ENCODE data around the gene UGT2A1.
"Not testable (repeated sequence)": the region's sequence is repeated elsewhere in the genome, so short reads cannot be mapped to it uniquely, and the experiment has no call there.

The UGT2A1 gene
- 0 reads per million in 4 experiments for total RNA-seq

DNA sequence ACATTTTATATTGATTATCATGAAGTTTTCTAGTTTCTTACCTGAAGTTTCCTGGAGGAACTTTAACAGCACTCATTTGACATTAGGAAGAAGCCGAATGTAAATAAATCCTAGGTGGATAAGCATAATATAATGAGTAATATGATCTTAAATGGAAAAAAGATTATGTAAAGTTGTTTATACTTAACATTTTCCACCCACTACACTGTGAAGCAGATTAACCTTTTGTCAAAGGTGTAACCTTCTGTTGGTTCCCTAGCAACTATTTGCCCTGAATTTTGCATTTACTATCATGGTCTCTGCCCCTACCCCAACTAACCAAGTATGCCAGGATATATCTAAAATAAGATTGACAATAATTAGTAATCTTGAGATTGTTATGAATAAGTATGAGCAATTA, at the start of gene UGT2A1:
Gene UGT2A1 (minus strand): TSS at position 101 of the 400 bp plus-strand sequence. CDS start 5,603 bp downstream, outside the sequence.
- DNase-seq = no peak

DNA sequence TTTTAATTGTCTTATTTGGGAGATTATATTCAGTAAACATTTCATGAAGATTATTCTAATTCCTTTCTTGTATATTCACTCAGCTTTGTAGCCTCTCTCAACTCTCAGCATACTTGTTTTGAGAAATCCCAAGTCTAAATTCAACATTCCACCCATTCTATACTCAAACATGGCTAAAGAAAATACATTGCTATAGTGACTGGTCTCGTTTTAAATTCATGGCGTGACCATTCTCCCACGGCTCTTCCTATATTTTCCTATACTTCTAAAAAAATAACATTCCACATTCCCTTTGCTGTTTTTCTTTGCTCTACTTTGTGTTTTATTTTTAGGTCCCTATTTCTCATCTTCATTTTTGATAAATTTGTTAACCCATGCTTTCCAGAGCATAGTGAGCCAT, 49.2 kb upstream of the UGT2A1 start:
- no peak for DNase-seq

DNA sequence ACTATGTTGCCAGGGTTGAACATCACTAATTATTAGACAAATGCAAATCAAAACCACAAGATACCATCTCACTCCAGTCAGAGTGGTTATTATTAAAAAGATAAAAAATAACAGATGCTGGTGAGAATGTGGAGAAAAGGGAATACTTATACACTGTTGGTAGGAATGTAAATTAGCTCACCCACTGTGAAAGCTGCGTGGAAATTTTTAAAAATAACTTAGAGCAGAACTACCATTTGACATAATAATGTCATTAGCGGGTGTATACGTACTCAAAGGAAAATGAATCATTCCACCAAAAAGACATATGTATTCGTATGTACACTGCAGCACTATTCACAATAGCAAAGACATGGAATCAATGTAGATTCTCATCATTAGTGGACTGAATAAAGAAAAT, 48.6 kb upstream of the UGT2A1 start:
- DNase-seq = no peak

DNA sequence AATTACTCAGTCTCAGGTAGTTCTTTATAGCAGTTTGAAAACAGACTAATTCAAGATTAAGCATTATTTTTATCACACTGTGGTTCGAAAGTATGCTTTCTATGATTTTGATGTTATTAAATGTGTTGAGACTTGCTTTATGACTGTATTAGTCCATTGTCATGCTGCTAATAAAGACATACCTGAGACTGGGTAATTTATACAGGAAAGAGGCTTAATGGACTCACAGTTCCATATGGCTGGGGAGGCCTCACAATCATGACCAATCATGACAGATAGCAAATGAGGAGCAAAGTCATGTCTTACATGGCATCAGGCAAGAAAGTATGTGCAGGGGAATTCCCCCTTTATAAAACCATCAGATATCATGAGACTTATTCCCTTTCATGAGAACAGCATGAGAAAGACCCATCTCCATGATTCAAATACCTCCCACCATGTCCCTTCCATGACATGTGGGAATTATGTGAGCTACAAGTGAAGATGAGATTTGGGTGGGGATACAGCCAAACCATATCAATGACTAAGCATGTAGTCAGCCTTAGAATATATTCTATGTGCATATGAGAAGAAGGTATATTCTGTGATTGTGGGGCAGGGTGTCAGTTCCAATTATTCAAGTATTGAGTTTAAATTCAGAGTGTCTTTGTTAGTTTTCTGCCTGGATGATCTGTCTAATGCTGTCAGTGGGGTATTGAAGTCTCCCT, 44.6 kb upstream of the UGT2A1 start:
- DNase-seq = no peak

DNA sequence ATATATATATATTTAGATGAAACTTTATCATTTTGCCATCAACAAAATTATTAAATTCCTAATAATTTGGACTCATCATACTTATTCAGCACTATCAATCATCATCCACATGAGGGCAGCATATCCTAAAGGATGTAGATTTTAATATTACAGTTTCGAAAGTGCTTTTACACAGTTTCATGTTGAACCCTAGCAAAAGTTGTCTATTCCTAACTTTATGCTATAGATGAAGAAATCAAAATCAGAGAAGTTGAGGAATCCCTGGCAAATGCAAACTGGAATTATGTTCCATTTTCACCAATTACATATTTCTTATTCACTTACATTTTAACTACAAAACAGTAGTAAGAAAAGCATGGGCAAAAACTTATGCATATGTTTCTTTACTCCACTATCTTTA, 36.6 kb upstream of the UGT2A1 start:
- DNase-seq = no peak

DNA sequence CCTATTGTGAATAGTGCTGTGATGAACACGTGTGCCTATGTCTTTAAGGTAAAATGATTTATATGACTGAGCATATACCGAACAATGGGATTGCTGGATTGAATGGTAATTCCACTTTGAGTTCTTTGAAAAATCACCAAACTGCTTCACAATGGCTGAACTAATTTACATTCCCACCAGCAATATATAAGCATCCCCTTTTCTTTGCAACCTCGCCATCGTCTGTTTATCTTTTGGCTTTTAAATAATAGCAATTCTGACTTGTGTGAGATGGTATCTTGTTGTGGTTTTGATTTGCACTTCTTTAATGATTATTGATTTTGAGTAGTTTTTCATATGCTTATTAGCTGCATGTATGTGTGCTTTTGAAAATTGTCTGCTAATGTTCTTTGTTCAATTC, 31.8 kb upstream of the UGT2A1 start:
- DNase-seq = no peak

DNA sequence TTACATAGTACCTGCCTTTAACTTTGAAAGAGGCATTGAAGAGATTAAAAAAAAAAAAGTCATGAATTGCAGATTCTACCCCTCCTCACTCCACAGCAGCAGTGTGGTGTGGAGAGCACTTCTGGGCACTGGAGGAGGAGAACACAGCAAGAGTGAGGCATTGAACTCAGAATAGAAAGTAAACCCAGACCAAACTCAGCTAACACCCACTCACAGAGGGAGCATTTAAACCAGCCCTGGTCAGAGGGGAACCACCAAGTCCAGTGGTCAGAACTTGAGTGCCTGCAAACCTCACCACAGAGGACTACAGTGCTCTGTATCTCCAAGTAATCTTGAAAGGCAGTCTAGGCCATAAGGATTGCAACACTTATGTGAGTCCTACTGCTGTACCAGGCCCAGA, 15.6 kb upstream of the UGT2A1 start:
- no peak for DNase-seq

DNA sequence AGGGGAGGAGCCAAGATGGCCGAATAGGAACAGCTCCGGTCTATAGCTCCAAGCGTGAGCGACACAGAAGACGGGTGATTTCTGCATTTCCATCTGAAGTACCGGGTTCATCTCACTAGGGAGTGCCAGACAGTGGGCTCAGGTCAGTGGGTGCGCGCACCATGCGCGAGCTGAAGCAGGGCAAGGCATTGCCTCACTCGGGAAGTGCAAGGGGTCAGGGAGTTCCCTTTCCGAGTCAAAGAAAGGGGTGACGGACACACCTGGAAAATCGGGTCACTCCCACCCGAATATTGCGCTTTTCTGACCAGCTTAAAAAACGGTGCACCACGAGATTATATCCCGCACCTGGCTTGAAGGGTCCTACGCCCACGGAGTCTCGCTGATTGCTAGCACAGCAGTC, 11.0 kb upstream of the UGT2A1 start:
- not testable (repeated sequence) for DNase-seq

DNA sequence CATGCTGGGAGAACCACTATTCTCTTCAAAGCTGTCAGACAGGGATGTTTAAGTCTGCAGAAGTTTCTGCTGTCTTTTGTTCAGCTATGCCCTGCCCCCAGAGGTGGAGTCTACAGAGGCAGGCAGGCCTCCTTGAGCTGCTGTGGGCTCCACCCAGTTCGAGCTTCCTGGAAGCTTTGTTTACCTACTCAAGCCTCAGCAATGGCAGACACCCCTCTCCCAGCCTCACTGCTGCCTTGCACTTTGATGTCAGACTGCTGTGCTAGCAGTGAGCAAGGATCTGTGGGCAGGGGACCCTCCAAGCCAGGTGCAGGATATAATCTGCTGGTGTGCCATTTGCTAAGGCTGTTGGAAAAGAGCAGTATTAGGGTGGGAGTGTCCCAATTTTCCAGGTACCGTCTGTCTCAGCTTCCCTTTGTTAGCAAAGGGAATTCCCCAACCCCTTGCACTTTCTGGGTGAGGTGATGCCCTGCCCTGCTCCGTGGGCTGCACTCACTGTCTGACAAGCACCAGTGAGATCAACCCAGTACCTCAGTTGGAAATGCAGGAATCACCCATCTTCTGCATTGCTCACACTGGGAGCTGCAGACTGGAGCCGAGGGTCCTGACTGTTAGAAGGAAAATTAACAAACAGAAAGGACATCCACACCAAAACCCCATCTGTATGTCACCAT, 8.2 kb upstream of the UGT2A1 start:
- not testable (repeated sequence) for DNase-seq

DNA sequence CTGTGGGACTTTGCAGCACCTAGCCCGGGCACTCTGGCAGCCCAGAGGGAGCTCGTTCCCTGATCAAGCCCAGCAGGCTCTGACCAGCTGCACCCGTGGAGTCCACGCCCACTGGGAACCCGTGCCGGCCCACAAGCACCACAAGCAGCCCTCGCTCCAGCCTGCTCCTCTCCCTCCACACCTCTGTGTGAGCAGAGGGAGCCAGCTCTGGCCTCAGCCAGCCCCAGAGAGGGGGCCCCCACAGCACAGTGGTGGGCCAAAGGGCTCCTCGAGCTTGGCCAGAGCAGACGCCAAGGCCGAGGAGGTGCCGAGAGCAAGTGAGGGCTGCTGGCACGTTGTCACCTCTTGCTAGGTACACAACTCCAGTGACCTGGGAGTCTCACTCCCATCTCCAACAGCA, 5.1 kb upstream of the UGT2A1 start:
- no peak for DNase-seq

DNA sequence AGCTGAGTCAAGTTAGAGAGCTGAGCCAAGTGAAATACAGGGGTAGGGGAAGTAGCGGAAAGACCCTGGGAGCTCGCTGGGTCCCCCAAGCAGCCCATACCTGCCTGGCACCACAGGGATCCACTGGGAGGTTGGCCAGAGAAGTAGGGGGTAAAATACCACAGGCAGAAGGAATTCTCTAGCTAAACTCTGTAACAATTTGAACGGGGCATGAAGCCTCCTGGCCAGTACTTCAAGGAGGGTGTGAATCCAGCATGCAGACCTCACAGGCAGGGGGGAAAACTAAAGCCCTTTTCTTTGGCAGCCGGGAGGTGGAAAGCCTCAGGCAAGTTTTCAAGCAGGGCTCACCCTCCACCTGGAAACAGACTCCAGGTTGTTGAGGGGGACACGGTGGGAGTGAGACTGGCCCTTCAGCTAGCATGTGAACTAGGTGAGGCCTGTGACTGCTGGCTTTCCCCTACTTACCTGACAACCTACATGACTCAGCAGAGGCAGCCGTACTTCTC, 3.7 kb upstream of the UGT2A1 start:
- DNase-seq = no peak

DNA sequence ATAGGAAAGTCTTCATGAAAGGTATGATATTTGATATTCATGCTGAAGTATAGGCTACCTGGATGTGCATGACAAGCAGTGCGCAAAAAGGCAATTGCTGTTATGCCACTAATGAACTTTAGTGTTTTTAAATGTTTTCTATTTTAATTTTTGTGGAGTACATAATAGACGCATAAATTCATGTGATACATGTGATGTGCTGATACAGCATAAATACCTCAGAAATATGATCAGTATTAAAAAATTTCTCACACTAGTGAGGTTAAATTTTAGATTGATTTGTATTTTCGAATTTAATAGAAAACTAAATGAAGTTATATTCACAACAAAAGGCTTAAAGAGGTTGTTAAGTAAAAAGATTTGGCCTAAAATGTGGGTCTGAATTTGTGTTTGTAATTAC, 2.2 kb downstream of the UGT2A1 start:
- no peak for DNase-seq

DNA sequence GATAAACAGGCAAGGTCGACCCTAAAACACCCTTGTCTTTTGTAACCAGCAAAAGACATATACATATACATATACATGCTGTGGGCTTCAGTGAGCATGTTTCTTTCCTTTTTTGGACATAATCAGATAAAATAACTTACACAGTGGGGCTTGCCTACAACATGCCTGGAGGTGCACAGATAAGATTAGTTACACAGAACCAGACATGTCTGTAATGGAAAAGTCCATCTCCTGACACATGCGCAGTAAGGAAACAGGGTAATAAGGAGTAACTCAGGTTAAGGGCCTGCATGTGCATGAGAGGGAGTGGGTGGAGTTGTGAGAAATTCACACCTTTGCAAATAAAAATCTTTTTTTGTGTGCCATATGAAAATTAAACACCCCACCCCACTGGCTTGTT, 3.4 kb downstream of the UGT2A1 start:
- no peak for DNase-seq

DNA sequence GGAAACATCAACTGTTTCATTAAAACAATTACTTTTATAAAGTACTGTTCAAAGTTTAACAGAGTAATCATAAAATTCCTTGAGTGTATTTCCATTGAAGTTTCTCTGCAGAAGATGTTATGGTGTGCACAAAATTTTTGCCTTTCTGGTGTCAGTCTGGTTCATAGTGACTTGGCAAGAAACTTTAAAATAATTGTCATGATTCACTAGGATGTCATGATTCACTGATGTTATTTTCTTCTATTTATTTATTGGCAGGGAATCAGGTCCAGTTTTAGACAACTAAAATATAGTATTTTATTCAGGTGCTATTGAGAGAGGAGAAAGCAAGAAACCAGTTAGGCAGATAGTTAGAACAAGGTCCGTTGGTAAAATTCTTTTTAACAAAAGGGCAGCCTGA, 3.8 kb downstream of the UGT2A1 start:
- no peak for DNase-seq

DNA sequence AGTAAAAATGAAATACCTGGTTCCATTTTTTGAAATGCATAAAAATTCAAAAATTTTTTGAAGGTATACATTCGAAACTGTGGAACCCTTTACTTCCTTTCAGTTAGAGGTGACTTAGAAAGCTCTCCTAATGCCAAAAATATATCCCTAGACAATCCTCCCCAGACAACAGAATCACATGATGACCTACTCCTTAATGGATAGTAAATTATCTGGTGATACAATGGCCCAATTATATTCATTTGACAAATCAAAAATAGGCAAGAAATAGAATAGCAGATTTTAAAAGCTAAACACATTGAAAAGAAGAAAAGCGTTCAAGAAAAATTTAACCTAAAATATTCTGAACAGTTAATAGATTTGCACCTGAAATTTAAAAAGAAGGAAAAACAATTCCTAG, 10.1 kb downstream of the UGT2A1 start:
- no peak for DNase-seq

DNA sequence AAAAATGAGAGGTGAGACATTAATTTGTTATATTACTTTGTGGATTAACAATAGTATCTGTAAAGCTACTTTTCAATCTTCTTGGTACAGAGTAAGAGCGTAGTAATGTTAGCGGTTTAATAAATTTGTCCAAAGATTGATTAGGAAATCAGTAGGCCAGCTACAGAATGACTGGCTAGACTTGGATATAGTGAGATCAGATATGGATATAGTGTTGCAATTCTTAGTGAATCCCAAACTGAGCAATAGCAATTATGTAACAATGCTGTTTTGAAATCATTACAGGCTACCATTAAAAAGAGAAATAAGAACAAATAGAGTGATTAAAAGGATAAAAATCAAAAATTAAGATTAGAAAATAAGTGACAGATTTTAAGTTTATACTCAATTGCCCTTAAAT, 12.8 kb downstream of the UGT2A1 start:
- no peak for DNase-seq

DNA sequence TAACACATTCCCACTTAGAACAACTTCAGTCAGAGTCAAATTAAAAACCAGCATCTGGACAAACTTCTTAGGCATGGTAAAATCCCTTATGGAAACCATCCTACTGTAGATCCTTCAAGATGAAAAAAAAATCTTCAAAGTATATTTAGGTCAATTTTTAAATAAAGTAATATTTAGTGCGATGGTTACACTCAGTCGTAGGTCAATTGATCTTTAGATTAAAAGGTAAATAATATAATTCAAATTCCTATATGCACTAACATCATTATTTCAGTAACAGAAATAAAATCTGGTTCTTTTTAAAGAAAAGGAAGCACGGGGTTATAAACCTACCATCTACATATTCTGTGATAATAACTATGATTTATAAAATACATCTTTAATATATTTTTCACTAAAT, 13.5 kb downstream of the UGT2A1 start, which contains the start of gene UGT2A2:
Gene UGT2A2 (minus strand): TSS at position 101 of the 400 bp plus-strand sequence. CDS start 2 bp downstream, at position 99.
- no peak for DNase-seq

DNA sequence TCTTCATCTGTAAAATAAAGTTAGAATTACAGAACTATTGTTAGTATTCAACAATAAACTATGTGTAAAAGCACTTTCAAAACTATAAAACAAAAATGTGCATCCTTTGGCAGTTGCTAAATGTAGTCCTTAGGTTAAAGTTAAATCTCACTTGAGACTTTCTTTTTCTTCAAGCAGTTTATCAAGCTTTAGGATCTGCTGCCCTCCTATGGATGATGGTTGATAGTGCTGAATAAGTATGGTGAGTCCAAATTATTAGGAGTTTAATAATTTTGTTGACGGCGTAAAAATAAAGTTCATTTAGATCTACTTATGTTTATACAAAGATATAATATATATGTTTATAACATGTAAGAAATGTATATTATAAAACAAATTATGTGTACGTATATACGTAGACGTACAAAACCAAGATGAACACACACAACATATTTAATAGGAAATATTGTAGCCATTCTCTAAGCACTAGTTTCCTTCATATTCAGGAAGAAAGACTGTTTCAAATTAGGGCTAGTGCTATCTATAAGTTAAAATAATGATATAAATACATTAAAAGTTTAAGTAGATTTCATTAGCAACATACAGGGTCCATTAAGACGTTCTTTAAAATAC, 35.9 kb downstream of the UGT2A1 start:
- DNase-seq = no peak

DNA sequence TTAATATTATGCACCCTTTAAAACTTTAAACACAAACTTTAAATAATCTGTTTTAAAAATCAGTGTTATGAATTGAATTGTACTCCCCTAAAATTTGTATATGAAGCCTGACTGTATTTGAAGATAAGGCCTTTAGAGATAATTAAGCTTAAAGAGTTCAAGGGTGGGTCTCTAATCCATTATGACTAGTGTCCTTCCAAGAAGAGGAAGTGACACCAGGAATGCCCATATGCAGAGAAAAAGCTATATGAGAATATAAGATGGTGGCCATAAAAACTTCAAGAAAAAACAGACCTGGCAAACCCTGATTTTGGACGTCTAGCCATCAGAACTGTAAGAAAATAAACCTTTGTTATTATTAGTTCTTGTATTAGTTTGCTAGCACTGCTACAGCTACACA, 42.6 kb downstream of the UGT2A1 start:
- DNase-seq = no peak

DNA sequence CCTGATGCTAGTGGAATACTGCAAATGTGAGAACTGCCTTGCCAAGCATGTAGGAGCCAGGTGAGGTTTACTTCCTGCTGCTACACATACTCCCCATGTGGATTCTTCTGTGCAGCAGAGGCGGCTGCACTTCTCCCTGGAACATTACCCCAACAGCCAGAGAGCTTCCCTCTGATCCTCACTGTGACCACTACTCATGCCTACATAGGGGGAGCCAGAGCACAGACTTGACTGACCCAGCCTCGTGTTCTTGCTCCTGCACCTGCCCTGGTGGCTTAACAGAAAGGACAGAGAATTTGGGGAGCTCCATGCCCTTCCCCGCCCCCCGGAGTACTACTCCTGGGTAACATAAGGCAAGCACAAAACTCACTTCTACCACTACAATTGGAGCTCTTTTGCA, 52.0 kb downstream of the UGT2A1 start:
- no peak for DNase-seq

DNA sequence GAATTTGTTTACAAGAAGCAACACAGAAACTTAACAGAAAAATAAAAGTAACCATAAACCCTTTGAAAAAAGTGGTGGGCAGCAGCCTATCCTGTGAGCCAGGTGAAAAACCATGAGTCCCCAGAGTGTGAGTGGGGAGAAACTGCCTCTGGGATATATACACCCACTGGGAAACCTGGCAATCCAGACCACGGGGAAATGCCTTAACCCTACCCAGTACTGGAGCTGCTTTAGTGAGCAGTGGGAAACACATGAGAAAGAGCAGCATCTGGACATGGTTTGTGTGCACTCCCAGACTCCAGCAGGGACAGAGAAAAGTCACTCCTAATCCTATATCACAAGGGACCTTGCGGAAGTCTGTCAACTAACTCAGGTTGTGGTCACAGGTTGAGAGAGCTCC, 53.0 kb downstream of the UGT2A1 start:
- DNase-seq = no peak

DNA sequence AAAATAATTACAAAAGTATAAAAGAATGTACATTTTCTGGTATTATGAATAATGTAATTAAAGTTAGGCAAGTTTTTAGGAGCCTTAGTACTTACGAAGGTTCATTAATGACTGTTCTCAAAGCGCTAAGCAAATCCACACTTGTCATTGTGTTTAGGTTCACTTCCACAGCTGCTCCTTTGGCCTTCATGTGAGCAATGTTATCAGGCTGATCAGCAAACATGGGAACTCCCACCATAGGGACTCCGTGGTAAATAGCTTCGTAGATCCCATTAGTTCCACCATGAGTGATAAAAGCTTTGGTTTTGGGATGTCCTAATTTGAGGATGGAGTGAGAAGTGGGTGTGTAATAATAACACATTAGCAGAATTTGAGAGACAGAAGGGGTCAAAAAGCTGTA, 58.7 kb downstream of the UGT2A1 start:
- no peak for DNase-seq

DNA sequence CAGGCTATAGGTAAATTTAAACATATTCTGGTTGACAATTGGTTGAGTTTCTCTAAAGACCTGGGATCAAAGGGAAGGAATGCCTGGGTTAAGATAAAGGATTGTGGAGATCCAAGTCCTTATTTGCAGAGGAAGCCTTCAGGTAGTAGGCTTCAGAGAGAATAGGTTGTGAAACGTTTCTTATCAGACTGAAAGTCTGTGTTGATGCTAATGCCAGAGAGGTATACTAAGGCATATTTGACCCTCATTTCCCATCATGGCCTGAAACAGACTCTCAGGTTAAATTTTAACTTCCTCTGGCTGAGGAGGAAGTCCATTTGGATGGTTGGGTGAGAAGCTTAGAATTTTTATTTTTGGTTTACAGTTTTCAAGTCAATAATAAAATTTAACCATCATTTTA, 61.7 kb downstream of the UGT2A1 start:
- no peak for DNase-seq

DNA sequence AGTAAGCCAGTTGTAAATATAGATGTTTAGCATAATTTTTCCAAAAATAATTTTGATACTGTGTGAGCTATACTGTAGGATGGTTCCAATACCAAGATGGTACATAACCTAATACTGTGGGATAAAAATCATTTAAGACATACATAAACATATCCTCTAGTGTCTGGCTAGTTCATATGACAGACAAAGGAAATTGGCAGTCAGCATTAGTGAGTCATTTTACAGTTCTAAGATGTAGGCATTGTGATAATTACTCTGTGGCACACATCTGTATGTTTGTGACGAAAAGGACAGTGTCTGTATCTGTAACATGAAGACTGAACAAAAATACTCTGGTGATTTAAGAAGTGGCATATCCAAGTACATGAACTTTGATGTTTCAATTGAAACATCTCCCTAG, 63.2 kb downstream of the UGT2A1 start:
- no peak for DNase-seq
